Activated gamma-delta T cell treated with Interleukin-2 at 50 U/mL for 16 hours (primary cell): ENCODE results near the gene POU3F3.

Experiments
- DNase-seq: peaks from one replicate; pipeline ENCODE4 v3.0.0-alpha.2; 2020

Gene POU3F3

GRCh38 chr2:104862058-104862941 is 8.4 kb downstream of the POU3F3 start:
- no peak for DNase-seq

GRCh38 chr2:104863146-104863467 is 9.2 kb downstream of the POU3F3 start:
- no peak for DNase-seq

GRCh38 chr2:104863468-104864279 is 9.8 kb downstream of the POU3F3 start:
- DNase-seq, result no peak

DNA sequence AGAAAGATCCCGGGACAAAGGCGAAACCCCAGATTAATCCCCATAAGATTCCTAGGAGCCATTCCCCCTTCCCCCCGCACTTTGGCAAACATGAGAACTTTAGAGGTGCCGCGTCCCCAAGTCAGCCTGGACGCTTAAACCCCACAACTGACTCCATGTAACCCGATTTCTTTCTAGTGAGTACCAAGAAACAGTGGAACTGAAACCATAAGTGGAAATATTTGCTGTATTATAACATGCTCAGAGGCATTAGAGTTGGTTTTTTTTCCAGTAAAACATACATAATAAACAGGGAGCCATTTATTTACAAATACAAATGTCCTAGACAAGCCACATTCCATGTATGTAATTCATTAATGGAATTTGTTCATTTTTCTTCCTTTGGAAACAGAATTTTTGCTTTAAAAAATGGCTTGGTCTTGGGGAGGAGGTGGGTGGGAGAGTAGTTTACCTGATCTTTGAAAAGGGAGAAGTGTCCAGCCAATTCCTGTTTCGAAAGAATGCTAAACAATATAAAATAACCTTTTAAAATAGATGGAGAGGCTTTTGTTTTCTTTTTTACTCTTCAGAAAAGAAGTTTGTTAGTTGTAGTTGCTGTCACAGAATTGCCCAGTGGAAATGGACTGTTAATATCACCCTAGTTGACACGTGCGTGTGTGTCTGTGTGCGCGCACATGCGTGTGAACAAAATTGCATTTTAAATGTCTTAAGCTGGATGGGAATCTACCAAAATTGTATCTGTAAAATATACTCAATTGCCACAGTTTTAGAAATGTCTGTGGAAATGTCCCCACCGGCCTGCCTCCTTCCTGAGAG is 10.6 kb downstream of the POU3F3 start:
- no peak for DNase-seq

DNA sequence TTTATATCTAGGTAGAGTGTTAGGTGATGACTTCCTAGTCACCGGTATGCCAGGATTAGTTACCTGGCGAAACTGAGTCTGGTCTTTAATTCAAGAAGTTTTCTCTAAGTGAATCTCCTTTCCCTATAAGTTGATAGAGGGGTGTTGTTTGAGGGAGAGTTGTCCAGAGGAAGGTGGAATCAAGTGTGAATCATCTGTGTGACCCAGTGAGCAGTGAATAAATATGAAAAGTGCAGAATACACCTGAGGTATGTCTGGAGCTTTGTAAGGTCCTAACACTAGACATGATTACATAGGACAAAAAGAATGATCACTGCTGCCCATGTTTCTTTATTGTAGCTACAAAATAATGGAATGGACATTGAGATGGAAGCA is 11.2 kb downstream of the POU3F3 start:
- DNase-seq, result no peak

DNA sequence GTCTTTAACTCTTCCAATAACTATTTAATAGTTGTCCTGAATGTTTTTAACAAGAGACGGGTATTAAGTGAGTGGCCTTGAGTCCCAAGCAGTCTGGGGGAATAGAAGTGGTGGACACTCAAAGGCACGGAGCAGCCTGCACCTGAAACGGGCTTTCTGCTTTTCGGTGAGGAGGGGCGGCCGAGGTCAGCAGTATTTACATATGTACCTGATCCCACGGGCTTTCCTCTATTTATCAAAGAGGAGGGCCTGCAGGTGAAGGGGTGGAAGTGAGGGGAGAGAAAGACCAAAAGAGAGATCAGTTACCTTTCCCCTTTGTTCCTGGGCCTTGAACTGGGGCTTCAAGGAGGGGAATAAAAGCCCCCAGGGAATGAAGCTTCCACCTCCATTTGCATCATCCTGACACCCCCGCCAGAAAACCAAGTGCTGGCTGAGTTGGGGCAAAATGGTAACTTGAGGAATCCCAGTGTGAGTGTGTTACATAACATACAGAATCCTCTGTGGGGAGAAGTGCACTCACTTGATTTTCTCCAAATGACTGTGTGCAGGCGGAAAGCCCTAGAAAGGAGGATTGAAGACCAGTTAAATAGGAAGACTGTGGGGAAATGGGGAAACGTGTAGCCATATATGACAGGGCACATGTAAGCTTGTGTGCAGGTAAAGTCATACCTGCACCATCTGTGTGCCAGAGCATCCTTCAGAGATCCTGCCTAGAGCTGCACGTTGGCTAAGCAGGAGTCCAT is 12.4 kb downstream of the POU3F3 start:
- DNase-seq, result no peak

GRCh38 chr2:104866883-104867812 is 13.2 kb downstream of the POU3F3 start:
- DNase-seq, result no peak

DNA sequence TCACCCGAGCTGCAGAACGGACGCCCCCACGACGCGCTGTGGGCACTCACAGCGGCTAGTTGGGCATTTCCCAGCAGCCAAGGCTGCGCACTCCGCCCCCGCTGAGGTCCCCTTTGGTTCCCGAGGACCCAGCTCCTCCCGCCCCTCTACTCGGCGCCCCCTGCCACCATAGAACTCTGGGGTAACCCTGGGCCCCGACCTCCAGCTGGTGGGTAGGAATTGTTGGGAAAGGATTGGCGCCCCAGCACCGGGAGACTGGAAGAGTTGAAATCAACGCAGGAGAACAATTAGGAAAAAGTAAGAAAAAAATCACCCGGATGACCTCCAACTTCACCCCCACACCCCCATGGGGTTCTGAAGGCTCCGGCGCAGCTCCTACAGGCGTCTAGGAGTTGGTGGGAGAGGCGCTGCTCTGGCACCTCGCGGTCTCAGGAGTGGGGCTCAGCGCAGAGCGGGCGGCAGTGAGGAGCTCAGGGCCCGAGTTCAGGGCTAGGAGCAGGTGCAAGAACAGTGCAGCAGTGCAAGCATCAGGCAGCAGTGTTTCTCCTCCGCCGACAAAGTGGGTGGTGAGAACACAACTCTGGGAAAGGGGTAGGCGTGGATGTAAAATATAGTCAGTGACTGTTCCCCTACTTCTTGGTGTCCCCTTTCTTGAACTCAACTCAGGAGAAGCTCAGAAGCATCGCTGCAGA is 14.0 kb downstream of the POU3F3 start:
- DNase-seq, result no peak

DNA sequence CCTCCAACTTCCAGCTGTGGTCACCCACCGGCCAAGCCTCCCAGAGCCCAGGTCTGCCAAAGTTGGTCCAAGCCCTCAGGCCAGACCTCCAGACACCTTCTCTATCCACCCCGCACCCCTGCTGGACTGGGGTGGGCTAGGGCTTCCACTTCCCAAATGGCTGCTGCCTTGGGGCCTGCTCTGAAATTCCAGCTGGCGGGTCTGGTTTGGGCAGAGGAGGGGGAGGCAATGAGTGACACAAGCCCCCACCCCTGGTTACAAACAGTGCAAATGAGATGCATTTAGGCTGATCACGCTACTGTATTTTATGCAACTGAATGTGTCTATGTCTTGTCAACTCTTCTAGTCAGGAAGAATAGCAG is 14.6 kb downstream of the POU3F3 start:
- DNase-seq, result no peak

GRCh38 chr2:104870100-104870975 is 16.4 kb downstream of the POU3F3 start:
- DNase-seq, result no peak

DNA sequence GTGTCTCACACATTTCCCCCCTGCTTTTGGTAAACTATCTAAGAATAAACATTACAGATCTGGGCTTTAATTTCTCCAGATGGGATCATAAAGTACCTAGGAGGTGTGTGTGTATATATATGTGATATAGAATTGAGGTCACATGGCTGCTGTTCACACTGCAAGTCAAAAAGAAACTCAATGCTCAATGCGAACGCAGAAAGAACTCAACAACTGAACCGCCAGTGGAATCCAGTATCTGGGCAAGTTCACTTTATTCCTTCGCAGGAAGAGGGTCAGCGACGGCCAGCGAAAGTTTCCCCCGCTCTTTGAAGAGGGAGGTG is 17.7 kb downstream of the POU3F3 start:
- DNase-seq, result no peak

DNA sequence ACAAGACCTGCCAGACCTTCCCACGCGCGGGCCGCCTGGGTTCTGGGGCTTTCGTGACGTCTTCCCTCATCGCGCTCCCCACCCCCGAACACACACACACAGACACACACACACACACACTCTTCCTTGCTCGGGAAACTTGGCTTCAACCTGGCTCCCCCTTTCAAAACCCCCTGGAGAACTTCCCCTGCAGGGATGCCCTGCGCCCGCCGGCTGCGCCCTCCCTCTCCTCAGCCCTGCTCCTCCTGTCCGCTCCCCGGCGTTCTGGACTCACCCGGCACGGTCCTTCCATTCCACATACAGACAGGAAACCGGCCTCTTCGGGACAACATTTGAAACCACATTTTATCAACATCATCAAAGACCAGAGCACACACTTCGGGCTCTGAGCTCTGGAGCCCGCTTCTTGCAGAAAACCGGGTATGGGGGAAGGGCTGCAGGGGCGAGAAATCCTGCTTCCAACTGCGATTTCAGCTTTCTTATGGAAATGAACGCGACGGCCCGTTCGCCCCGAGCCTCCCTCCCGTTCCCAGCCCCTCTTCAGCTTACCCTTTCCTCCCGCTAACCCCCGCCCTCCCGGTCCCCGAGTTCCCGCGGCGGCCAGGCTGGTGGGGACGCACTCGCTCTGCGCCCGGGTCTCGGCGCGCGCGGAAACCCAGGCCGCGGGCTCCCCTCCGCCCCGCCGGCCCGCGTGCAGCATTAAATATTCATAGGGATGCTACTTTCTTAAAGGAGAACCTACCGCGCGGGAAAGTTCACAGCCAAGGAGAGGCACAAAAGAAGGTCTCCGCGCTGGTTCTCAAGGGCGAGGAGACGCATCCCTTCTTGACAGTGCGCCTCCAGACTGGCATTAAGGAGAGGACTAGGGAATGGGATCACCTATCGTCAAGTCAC is 18.3 kb downstream of the POU3F3 start:
- DNase-seq, result no peak

- peak; percentile 29 for DNase-seq
Measured at GRCh38 chr2:104872866-104873688, 19.2 kb downstream of the POU3F3 start.

GRCh38 chr2:104873689-104874054 is 19.8 kb downstream of the POU3F3 start:
- DNase-seq, result no peak

- DNase-seq, result no peak
Measured at GRCh38 chr2:104874230-104874629, 20.3 kb downstream of the POU3F3 start.

GRCh38 chr2:104875262-104875661 is 21.3 kb downstream of the POU3F3 start:
- no peak for DNase-seq

- no peak for DNase-seq
Measured at GRCh38 chr2:104876606-104877570, 23.0 kb downstream of the POU3F3 start.
